BLaER1 treated with 17β-estradiol and CSF1 and Interleukin-3, amounts not matched to agents 10 nM and 100 nM (cell line): ENCODE results near the gene TMC1.

Experiments
- H3K27ac ChIP-seq, 11 experiments: shearing (Covaris generic); formaldehyde crosslinking; 2 replicates each; pipeline ENCODE4 v1.8.1; 2022
- H3K27me3 ChIP-seq, 11 experiments: shearing (Covaris generic); formaldehyde crosslinking; 2 replicates each; pipeline ENCODE4 v1.8.1; 2022
- H3K36me3 ChIP-seq, 11 experiments: shearing (Covaris generic); formaldehyde crosslinking; 2 replicates each; pipeline ENCODE4 v1.8.1; 2022
- H3K4me1 ChIP-seq, 10 experiments: shearing (Covaris generic); formaldehyde crosslinking; 2 replicates each; pipeline ENCODE4 v1.8.1; 2022
- H3K4me2 ChIP-seq, 11 experiments: shearing (Covaris generic); formaldehyde crosslinking; 2 replicates each; pipeline ENCODE4 v1.8.1; 2022
- H3K4me3 ChIP-seq, 10 experiments: shearing (Covaris generic); formaldehyde crosslinking; 2 replicates each; pipeline ENCODE4 v1.8.1; 2022
- H3K9ac ChIP-seq, 11 experiments: shearing (Covaris generic); formaldehyde crosslinking; 2 replicates each; pipeline ENCODE4 v1.8.1; 2022
- H3K9me3 ChIP-seq, 11 experiments: shearing (Covaris generic); formaldehyde crosslinking; replicated peaks in 1 of 11; 2 replicates each; pipeline ENCODE4 v1.8.1; 2022
- H4K20me1 ChIP-seq, 11 experiments: shearing (Covaris generic); formaldehyde crosslinking; 2 replicates each; pipeline ENCODE4 v1.8.1; 2022
- Cebpa-rat ChIP-seq, 11 experiments: shearing (Covaris generic); IDR thresholded peaks; 2 replicates each; pipeline ENCODE4 v1.8.1; 2022

TMC1 gene

DNA sequence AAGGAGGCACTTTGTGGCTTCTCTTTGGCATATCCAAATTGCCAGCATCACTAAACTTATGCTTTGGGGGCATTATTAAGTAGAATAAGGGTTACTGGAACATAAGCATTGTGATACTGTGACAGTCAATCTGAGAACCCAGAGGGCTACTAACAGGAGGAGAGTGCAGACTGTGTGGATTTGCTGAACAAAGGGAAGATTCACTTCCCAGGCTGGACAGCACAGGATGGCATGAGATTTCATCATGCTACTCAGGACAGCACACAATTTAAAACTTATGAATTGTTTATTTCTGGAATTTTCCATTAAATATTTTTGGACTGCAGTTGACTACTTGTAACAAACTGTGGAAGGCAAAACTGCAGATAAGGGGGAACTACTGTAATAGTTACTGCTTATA, 212.5 kb downstream of the TMC1 start:
- Histone ChIP-seq H4K20me1 (no peaks in the 10 kb centered on the region), H3K4me3 (no peak overlapping the region), H3K27me3 (no peaks in the 10 kb centered on the region), H3K36me3 (no peaks in the 10 kb centered on the region), H3K4me1 (peaks cover 0 to 18% (median 3%) of the 10 kb centered on the region in 10 experiments; a peak in 9 of 20 replicates), H3K27ac (peak overlapping the region in 7 of 11 experiments; percentile 20 to 64 (median 43); a peak in 12 of 22 replicates), H3K4me2 (peak overlapping the region in 3 of 11 experiments; percentile 4 to 37 (median 26); a peak in 2 of 22 replicates), H3K9me3 (no peaks in the 10 kb centered on the region), H3K9ac (no peak overlapping the region)
- no peak for TF ChIP-seq Cebpa-rat (IDR thresholded peaks at IDR 0.05)

DNA sequence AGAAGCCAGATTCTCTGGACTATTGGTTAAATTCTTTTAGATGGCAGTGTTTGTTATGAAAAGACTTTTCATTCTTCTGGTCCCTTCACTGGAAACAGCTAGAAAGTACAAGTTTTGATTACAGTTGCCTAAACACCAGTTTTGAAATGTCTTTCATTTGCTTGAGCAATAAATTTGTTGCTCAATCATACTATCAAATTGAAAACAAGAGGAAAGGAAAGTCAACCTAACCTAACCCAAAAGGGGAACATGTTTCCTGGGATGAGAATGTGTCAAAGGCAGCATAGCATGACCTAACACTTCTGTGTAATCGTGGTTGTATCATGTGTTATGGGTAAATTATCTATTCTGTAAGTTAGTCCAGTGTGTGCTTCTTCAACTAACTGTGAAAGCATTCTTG, 213.2 kb downstream of the TMC1 start:
- peaks cover 0 to 18% (median 3%) of the 10 kb centered on the region in 10 experiments; a peak in 9 of 20 replicates for H3K4me1 ChIP-seq
- no peaks in the 10 kb centered on the region for H3K36me3 ChIP-seq
- TF ChIP-seq Cebpa-rat (IDR thresholded peaks at IDR 0.05), result peak in 2 of 11 experiments; percentile 44 to 83; a peak in 3 of 22 replicates
- no peak overlapping the region for H3K9ac ChIP-seq
- no peaks in the 10 kb centered on the region for H3K27me3 ChIP-seq
- no peak overlapping the region for H3K4me3 ChIP-seq
- no peaks in the 10 kb centered on the region for H3K9me3 ChIP-seq
- peak overlapping the region in 7 of 11 experiments; percentile 20 to 64 (median 43); a peak in 12 of 22 replicates for H3K27ac ChIP-seq
- peak overlapping the region in 4 of 11 experiments; percentile 4 to 37 (median 16); a peak in 5 of 22 replicates for H3K4me2 ChIP-seq
- no peaks in the 10 kb centered on the region for H4K20me1 ChIP-seq

DNA sequence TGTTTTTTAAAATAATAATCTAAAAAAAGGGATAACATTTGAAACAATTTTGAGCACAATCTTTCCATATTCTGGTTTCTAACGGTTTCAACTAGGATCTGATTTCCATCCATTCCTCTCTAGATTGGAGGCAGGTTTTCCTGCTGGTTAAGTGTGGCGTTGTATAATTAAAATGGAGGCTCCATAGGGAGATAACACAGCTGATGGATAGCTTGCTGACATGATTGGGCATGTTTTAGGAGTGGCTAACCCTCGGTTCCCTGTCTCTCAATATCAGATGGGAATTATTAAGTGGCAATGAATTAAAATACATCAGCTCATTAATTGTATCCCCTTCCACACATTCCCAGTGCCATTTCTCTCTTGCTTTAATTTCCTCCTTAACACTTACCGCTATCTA, 222.4 kb downstream of the TMC1 start:
- Histone ChIP-seq H3K27me3 (no peaks in the 10 kb centered on the region), H3K36me3 (no peaks in the 10 kb centered on the region), H3K4me2 (no peak overlapping the region), H3K4me3 (no peak overlapping the region), H3K27ac (no peak overlapping the region), H3K9ac (no peak overlapping the region), H3K4me1 (no peaks in the 10 kb centered on the region), H4K20me1 (no peaks in the 10 kb centered on the region), H3K9me3 (no peaks in the 10 kb centered on the region)
- TF ChIP-seq Cebpa-rat (IDR thresholded peaks at IDR 0.05), result no peak

DNA sequence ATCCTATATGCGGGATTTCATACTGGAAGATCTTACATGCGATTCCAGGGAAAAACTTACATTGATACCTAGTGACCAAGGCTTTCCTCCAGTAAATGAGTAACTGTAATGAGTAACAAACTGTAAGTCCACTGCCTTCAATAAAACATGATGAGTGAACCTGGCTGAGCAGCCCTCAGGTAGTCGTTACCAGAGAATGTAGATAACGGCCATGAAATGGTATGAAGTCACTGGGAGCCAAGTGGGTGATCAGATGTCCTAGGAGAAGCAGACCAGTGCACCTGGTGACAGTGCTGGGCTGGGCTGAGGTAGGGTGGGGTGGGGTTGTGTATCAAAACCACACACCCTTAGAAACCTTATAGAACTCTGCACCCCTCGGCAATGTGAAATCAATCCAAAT, 227.9 kb downstream of the TMC1 start:
- Histone ChIP-seq H3K27me3 (no peaks in the 10 kb centered on the region), H3K4me1 (no peaks in the 10 kb centered on the region), H3K36me3 (no peaks in the 10 kb centered on the region), H3K4me3 (no peak overlapping the region), H3K4me2 (no peak overlapping the region), H3K27ac (no peak overlapping the region), H3K9me3 (no peaks in the 10 kb centered on the region), H4K20me1 (no peaks in the 10 kb centered on the region), H3K9ac (no peak overlapping the region)
- TF ChIP-seq Cebpa-rat (IDR thresholded peaks at IDR 0.05), result no peak

DNA sequence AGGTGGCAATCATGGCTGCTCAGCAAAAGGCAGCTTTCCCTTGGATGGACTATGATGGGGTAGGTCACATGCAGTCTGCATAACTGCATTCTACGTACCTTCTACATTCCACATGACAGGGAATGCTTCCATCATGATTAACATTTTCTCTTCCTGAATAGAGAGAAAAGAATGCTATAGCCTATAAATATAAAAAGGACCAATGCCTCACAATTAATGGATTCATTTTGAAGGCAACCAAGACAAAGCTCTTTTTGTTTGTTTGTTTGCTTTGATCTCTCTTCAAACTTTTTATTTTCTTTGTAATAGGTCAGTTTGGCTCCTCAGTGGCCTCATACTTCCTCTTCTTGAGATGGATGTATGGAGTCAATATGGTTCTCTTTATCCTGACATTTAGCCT, 230.1 kb downstream of the TMC1 start:
- no peak for TF ChIP-seq Cebpa-rat (IDR thresholded peaks at IDR 0.05)
- H3K27ac ChIP-seq, result no peak overlapping the region
- no peaks in the 10 kb centered on the region for H4K20me1 ChIP-seq
- no peak overlapping the region for H3K4me3 ChIP-seq
- no peak overlapping the region for H3K4me2 ChIP-seq
- H3K4me1 ChIP-seq, result no peaks in the 10 kb centered on the region
- no peak overlapping the region for H3K9ac ChIP-seq
- H3K9me3 ChIP-seq, result no peaks in the 10 kb centered on the region
- no peaks in the 10 kb centered on the region for H3K36me3 ChIP-seq
- no peaks in the 10 kb centered on the region for H3K27me3 ChIP-seq

DNA sequence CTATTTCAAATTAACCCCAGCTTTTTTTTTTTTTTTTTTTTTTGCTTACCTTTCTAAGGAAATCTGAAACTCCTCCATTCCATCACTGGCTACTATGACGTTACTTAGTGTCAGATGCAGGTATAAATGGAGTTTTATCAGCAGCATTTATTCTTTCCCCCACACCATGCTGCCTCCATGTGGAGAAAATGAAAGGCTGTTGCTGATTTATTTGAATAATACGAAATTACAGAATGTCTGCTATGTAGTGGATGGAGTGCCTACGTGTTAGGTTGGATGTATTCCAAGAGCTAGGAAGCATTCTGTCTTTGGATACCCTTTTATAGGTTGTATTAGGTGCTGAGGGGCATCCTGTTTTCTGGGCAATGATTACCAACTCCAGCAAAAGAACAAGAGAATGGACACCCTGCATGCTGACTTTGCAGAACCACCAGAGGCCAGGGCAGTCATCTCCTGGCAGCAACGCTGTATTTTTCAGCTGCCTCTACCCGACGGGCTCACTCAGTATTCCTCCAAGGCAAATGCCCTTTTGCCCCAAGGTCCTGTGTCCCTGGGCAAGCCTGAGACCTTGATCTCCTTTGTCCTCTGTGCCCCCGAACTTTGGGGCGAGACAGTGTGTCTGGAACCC, 232.0 kb downstream of the TMC1 start:
- H3K9me3 ChIP-seq, result no peaks in the 10 kb centered on the region
- TF ChIP-seq Cebpa-rat (IDR thresholded peaks at IDR 0.05), result no peak
- H3K4me3 ChIP-seq, result no peak overlapping the region
- H3K27me3 ChIP-seq, result no peaks in the 10 kb centered on the region
- no peaks in the 10 kb centered on the region for H3K36me3 ChIP-seq
- H4K20me1 ChIP-seq, result no peaks in the 10 kb centered on the region
- H3K9ac ChIP-seq, result no peak overlapping the region
- H3K27ac ChIP-seq, result no peak overlapping the region
- H3K4me1 ChIP-seq, result no peaks in the 10 kb centered on the region
- no peak overlapping the region for H3K4me2 ChIP-seq

DNA sequence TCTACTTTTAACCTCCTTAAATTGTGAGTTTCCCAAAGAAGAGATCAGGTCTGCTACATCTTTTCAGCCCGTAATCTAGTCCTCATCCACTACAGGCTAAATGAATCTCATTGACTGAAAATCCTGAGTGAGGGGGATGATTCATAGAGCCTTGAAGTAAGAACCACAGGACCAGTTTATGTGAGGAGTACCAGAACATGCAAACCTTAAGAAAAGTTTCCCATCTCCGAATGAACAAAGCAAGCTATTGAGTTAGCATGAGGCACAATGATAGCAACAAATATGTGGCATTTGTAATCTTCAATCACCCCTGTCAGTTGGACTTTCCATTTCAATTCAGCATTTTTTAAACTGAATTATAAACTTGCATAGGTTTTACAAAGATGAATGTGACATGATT, 234.4 kb downstream of the TMC1 start:
- no peak overlapping the region for H3K4me3 ChIP-seq
- H3K36me3 ChIP-seq, result no peaks in the 10 kb centered on the region
- H3K9me3 ChIP-seq, result no peaks in the 10 kb centered on the region
- H3K27me3 ChIP-seq, result no peaks in the 10 kb centered on the region
- TF ChIP-seq Cebpa-rat (IDR thresholded peaks at IDR 0.05), result no peak
- no peaks in the 10 kb centered on the region for H4K20me1 ChIP-seq
- no peak overlapping the region for H3K9ac ChIP-seq
- H3K27ac ChIP-seq, result no peak overlapping the region
- H3K4me1 ChIP-seq, result no peaks in the 10 kb centered on the region
- H3K4me2 ChIP-seq, result no peak overlapping the region

DNA sequence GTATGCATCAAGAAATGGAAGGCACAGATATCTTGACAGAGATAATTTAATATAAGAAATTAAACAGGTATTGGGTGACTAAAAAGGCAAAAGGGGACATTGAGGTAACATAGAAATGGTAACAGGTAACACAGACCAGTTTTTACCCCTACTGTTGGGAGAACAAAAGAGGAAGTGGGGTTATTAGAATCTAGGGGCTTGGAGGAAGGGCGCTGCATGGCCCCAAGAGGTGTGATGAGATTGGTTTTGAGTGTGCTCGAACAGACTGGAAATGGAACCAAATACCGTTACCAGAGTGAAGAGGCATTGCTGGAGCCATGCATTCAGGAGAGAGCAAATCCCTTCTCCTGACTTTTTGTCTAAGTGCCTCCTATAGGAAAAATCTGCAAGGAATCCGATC, 237.5 kb downstream of the TMC1 start:
- no peak overlapping the region for H3K4me3 ChIP-seq
- no peaks in the 10 kb centered on the region for H4K20me1 ChIP-seq
- no peak for TF ChIP-seq Cebpa-rat (IDR thresholded peaks at IDR 0.05)
- H3K27ac ChIP-seq, result no peak overlapping the region
- no peak overlapping the region for H3K4me2 ChIP-seq
- no peaks in the 10 kb centered on the region for H3K36me3 ChIP-seq
- no peak overlapping the region for H3K9ac ChIP-seq
- H3K27me3 ChIP-seq, result no peaks in the 10 kb centered on the region
- H3K4me1 ChIP-seq, result no peaks in the 10 kb centered on the region
- H3K9me3 ChIP-seq, result no peaks in the 10 kb centered on the region

DNA sequence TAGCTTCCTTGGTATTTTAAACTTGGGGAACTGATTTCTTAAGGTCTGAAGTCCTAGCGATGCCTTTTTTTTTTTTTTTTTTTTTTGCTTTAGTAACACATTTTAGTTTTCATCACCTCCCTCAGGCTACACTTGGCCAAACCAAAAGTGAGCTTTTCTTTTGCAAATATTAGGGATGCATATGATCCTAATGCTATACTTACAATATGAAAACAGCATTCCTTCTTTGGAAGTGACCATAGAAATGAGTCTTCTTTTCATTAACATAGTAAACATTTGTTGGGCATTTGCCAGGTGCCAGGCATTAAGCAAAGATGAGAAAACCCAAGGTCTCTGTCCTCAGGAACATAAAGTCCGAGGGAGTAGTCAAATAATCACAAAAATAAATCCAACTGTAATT, 241.6 kb downstream of the TMC1 start:
- Histone ChIP-seq H3K4me1 (no peaks in the 10 kb centered on the region), H3K4me2 (no peak overlapping the region), H3K36me3 (no peaks in the 10 kb centered on the region), H4K20me1 (no peaks in the 10 kb centered on the region), H3K4me3 (no peak overlapping the region), H3K9ac (no peak overlapping the region), H3K27me3 (no peaks in the 10 kb centered on the region), H3K27ac (no peak overlapping the region), H3K9me3 (no peaks in the 10 kb centered on the region)
- no peak for TF ChIP-seq Cebpa-rat (IDR thresholded peaks at IDR 0.05)

DNA sequence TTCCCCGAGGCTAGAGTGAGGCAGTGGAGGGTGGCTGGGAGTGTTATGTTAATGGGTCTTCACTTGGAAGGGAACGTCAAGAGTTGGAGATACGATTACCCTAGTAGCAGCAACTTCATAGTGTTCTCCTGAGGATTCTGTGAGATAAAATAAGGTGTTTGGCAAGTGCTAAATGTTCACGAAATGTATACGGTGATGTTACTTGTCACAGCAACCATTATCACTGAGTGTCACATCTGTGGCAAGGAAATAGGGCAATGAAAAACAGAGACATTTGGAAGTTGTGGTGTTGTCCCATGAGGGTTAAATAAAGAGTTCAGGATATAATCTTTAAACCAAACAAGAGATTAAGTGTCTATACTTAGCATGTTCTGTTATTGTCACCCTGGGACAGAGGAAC, 248.1 kb downstream of the TMC1 start:
- Histone ChIP-seq H3K36me3 (no peaks in the 10 kb centered on the region), H3K27me3 (no peaks in the 10 kb centered on the region), H3K27ac (no peak overlapping the region), H3K9ac (no peak overlapping the region), H4K20me1 (no peaks in the 10 kb centered on the region), H3K4me2 (peak overlapping the region in 8 of 11 experiments; percentile 3 to 62 (median 54); a peak in 13 of 22 replicates), H3K4me1 (peaks cover 0 to 19% (median 8%) of the 10 kb centered on the region in 10 experiments; a peak in 12 of 20 replicates), H3K9me3 (no peaks in the 10 kb centered on the region), H3K4me3 (no peak overlapping the region)
- no peak for TF ChIP-seq Cebpa-rat (IDR thresholded peaks at IDR 0.05)
